ENCODE data around the gene HOXD8.

The HOXD8 gene

GRCh38 chr2:176105078-176105729 lies 24.3 kb upstream of the HOXD8 start (continued):
- TF ChIP-seq KLF8 (tag by site-specific recombination; IDR thresholded peaks at IDR 0.05) (peak; percentile 96), ZNF48 (tag by site-specific recombination; IDR thresholded peaks at IDR 0.05) (no peak), ZNF843 (tag by site-specific recombination; IDR thresholded peaks at IDR 0.05) (peak; percentile 49), SP2 (tag by site-specific recombination; IDR thresholded peaks at IDR 0.05) (peak; percentile 88), ZNF76 (tag by site-specific recombination; IDR thresholded peaks at IDR 0.05; ENCODE audit: borderline replicate concordance, low read depth) (peak; percentile 77), KLF17 (tag by site-specific recombination; IDR thresholded peaks at IDR 0.05) (peak; percentile 68; the same call in 1 of the 2 replicates), ZNF366 (tag by site-specific recombination; conservative IDR thresholded peaks at IDR 0.05) (peak; percentile 87), GLIS2 (tag by site-specific recombination; IDR thresholded peaks at IDR 0.05) (peak; percentile 74), ZBTB8A (tag by site-specific recombination; IDR thresholded peaks at IDR 0.05) (peak; percentile 81), SP7 (tag by site-specific recombination; IDR thresholded peaks at IDR 0.05) (0 out of 2 replicates have a peak, but pooled peaks have one; percentile 21), HIC1 (tag by site-specific recombination; IDR thresholded peaks at IDR 0.05) (peak; percentile 98), KLF9 (tag by site-specific recombination; IDR thresholded peaks at IDR 0.05; ENCODE audit: low read depth) (peak; percentile 56; the same call in 1 of the 2 replicates), ZNF274 (IDR thresholded peaks at IDR 0.05; ENCODE audit: low read length) (no peak), ZNF274 (tag by site-specific recombination; IDR thresholded peaks at IDR 0.05; ENCODE audit: borderline replicate concordance) (no peak), ZNF341 (tag by site-specific recombination; IDR thresholded peaks at IDR 0.05; ENCODE audit: low read depth) (peak; percentile 95), ZBTB17 (tag by site-specific recombination; IDR thresholded peaks at IDR 0.05) (peak; percentile 73), ZNF280C (tag by site-specific recombination; IDR thresholded peaks at IDR 0.05) (no peak), ZNF513 (tag by site-specific recombination; IDR thresholded peaks at IDR 0.05) (peak; percentile 88), ZFP69B (tag by site-specific recombination; IDR thresholded peaks at IDR 0.05) (peak; percentile 21; the same call in 1 of the 2 replicates), ZNF501 (tag by site-specific recombination; IDR thresholded peaks at IDR 0.05) (0 out of 2 replicates have a peak, but pooled peaks have one; percentile 58), ZNF169 (tag by site-specific recombination; IDR thresholded peaks at IDR 0.05) (no peak), HOXA7 (CRISPR knock-in tag; IDR thresholded peaks at IDR 0.05; ENCODE audit: borderline replicate concordance) (no peak), ZNF2 (tag by site-specific recombination; IDR thresholded peaks at IDR 0.05) (peak; percentile 18; the same call in 1 of the 2 replicates), PATZ1 (tag by site-specific recombination; IDR thresholded peaks at IDR 0.05) (peak; percentile 98), ZXDB (tag by site-specific recombination; IDR thresholded peaks at IDR 0.05) (peak; percentile 70), OSR2 (tag by site-specific recombination; IDR thresholded peaks at IDR 0.05) (0 out of 2 replicates have a peak, but pooled peaks have one; percentile 24), BCL11A (tag by site-specific recombination; IDR thresholded peaks at IDR 0.05; ENCODE audit: low read depth) (0 out of 2 replicates have a peak, but pooled peaks have one; percentile 50), PRDM4 (tag by site-specific recombination; IDR thresholded peaks at IDR 0.05) (no peak), ZIC2 (tag by site-specific recombination; IDR thresholded peaks at IDR 0.05) (peak; percentile 12; the same call in 1 of the 2 replicates)
